ENCODE measurements around the gene RUBCNL.

- no peak for TF ChIP-seq EZH2 (IDR thresholded peaks at IDR 0.05)
- no peak for TF ChIP-seq POLR2AphosphoS5 (IDR thresholded peaks at IDR 0.05; ENCODE audit: borderline replicate concordance, low read depth, low read length)
- TF ChIP-seq FOXP2 (optimal IDR thresholded peaks at IDR 0.05; ENCODE audit: control extremely low read depth, extremely low read length, insufficient read depth) = no peak
Observed at GRCh38 chr13:46367617-46368327, 19.3 kb downstream of the RUBCNL start.
